GM23338 (cell line): ENCODE results near the gene SIAH1. TPM values are rescaled to one million over a fixed set of nuclear protein-coding genes. Genes with fewer than 3 reads are reported as not detected.

Experiments
- ATAC-seq: fragments of 200-7000 bp; cut with Tn5 transposase; 3 replicates; pipeline ENCODE4 v1.9.1; 2020
- DNase-seq: peaks from one replicate; pipeline ENCODE4 v3.0.0-alpha.2; 2015; ENCODE audit warnings: low spot score
- H2AFZ ChIP-seq: fragments of 200-600 bp; sonication (generic); 2 replicates; pipeline ENCODE4 v1.8.0; 2016; ENCODE audit warnings: antibody characterized with exemption, mild to moderate bottlenecking, moderate library complexity
- H3F3A ChIP-seq: fragments of 200-600 bp; sonication (generic); replicated peaks from 2 replicates; pipeline ENCODE4 v1.8.0; 2017; ENCODE audit warnings: antibody characterized with exemption, mixed run types, low read depth
- H3K27ac ChIP-seq: fragments of 200-600 bp; sonication (generic); 2 replicates; pipeline ENCODE4 v1.6.1; 2016; ENCODE audit warnings: low read depth
- H3K27me3 ChIP-seq: fragments of 200-600 bp; sonication (generic); 2 replicates; pipeline ENCODE4 v1.8.0; 2016; ENCODE audit warnings: mild to moderate bottlenecking, mixed run types, moderate library complexity; ENCODE audit not compliant: insufficient read depth
- H3K36me3 ChIP-seq: fragments of 200-600 bp; sonication (generic); 2 replicates; pipeline ENCODE4 v1.8.0; 2016; ENCODE audit warnings: mild to moderate bottlenecking; ENCODE audit not compliant: insufficient read depth
- H3K4me1 ChIP-seq: fragments of 200-600 bp; sonication (generic); 2 replicates; pipeline ENCODE4 v1.8.0; 2016; ENCODE audit warnings: mild to moderate bottlenecking, moderate library complexity; ENCODE audit not compliant: insufficient read depth
- H3K4me2 ChIP-seq: fragments of 200-600 bp; sonication (generic); 2 replicates; pipeline ENCODE4 v1.7.1; 2017; ENCODE audit warnings: mixed run types
- H3K4me3 ChIP-seq: fragments of 200-600 bp; sonication (generic); 2 replicates; pipeline ENCODE4 v1.6.1; 2016; ENCODE audit warnings: mixed run types
- H3K79me2 ChIP-seq: fragments of 200-600 bp; sonication (generic); replicated peaks from 2 replicates; pipeline ENCODE4 v1.8.0; 2017; ENCODE audit warnings: mild to moderate bottlenecking; ENCODE audit not compliant: insufficient read depth
- H3K9me2 ChIP-seq: fragments of 200-600 bp; sonication (generic); 2 replicates; pipeline ENCODE4 v1.8.0; 2017; ENCODE audit not compliant: insufficient read depth
- H4K20me1 ChIP-seq: fragments of 200-600 bp; sonication (generic); replicated peaks from 2 replicates; pipeline ENCODE4 v1.8.0; 2017; ENCODE audit warnings: mild to moderate bottlenecking; ENCODE audit not compliant: insufficient read depth
- H3K27ac Mint-ChIP-seq: 2 replicates; pipeline ENCODE4 v1.8.0; 2020; ENCODE audit warnings: inconsistent platforms, mild to moderate bottlenecking, moderate library complexity, mixed read lengths
- H3K27me3 Mint-ChIP-seq: 3 replicates; pipeline ENCODE4 v1.8.0; 2022; ENCODE audit warnings: low read depth, mild to moderate bottlenecking, moderate library complexity, mixed read lengths, inconsistent platforms; ENCODE audit not compliant: insufficient read depth, poor library complexity
- H3K36me3 Mint-ChIP-seq: 3 replicates; pipeline ENCODE4 v1.8.0; 2021; ENCODE audit warnings: low read depth, mild to moderate bottlenecking, inconsistent platforms, moderate library complexity, mixed read lengths
- H3K4me1 Mint-ChIP-seq: 3 replicates; pipeline ENCODE4 v1.8.0; 2020; ENCODE audit warnings: mild to moderate bottlenecking, inconsistent platforms, mixed read lengths
- H3K4me3 Mint-ChIP-seq: 3 replicates; pipeline ENCODE4 v1.8.0; 2021; ENCODE audit warnings: moderate library complexity, mild to moderate bottlenecking, inconsistent platforms, mixed read lengths
- H3K9me3 Mint-ChIP-seq: 3 replicates; pipeline ENCODE4 v1.8.0; 2020; ENCODE audit warnings: moderate library complexity, mild to moderate bottlenecking, inconsistent platforms, mixed read lengths
- EZH2 ChIP-seq: fragments of 200-600 bp; sonication (generic); IDR thresholded peaks from one replicate; pipeline ENCODE4 v1.8.0; 2017; ENCODE audit warnings: antibody characterized with exemption, mild to moderate bottlenecking, low read depth; ENCODE audit not compliant: unreplicated experiment
- EZH2phosphoT487 ChIP-seq: fragments of 200-600 bp; sonication (generic); IDR thresholded peaks from one replicate; pipeline ENCODE4 v1.8.1; 2018; ENCODE audit warnings: antibody characterized with exemption; ENCODE audit not compliant: unreplicated experiment
- JUNB ChIP-seq: IDR thresholded peaks from one replicate; pipeline ENCODE4 v1.6.1; 2016; ENCODE audit warnings: antibody characterized with exemption; ENCODE audit not compliant: unreplicated experiment
- STAT1 ChIP-seq: IDR thresholded peaks from one replicate; pipeline ENCODE4 v1.6.1; 2016; ENCODE audit warnings: antibody characterized with exemption; ENCODE audit not compliant: unreplicated experiment
- polyA plus RNA-seq: library from polyadenylated mRNA; unstranded; fragments of >200 nt; fragmentation: Nextera tagmentation; extraction: Ambion mirVana; gene quantifications from 2 replicates; pipeline ENCODE4 v1.2.1, GENCODE V29; 2016
- total RNA-seq: library from RNA; depleted of rRNA; stranded (reverse); fragments of >200 nt; shearing (Covaris generic); gene quantifications from 2 replicates; pipeline ENCODE4 v1.2.3, GENCODE V29; 2014
- TF ChIP-seq, protein P1 (sequence below): fragments of 250-450 bp; sonication (Bioruptor Pico); IDR thresholded peaks from 2 replicates; pipeline ENCODE4 v1.5.0; 2020; ENCODE audit warnings: mild to moderate bottlenecking, moderate library complexity
- TF ChIP-seq, protein P2 (sequence below), 2 experiments: fragments of 200-600 bp in 1 of 2; sonication (generic) in 1 of 2; conservative IDR thresholded peaks; 2 replicates each; pipeline versions ENCODE4 v1.5.1 to v1.6.1; 2016 to 2017; ENCODE audit warnings: antibody characterized with exemption in 2 of 2, low read depth in 2 of 2, mild to moderate bottlenecking in 2 of 2, moderate library complexity in 1 of 2

The SIAH1 gene
- total and polyA plus RNA-seq, 2 experiments from 2014 or later, result 42.0 to 52.7 TPM

- Histone ChIP-seq H3K36me3 (no peaks in the 10 kb centered on the region; the same call in 1 of the 2 replicates), H4K20me1 (peaks cover 10% of the 10 kb centered on the region; the same call in 1 of the 2 replicates), H2AFZ (no peak overlapping the region), H3K4me1 (no peaks in the 10 kb centered on the region), H3K9me2 (no peaks in the 10 kb centered on the region), H3K4me3 (no peak overlapping the region), H3K4me2 (no peak overlapping the region), H3K79me2 (peaks cover 14% of the 10 kb centered on the region), H3K27ac (no peak overlapping the region), H3F3A (no peaks in the 10 kb centered on the region), H3K27me3 (no peaks in the 10 kb centered on the region)
- H3K36me3 Mint-ChIP-seq, result peaks cover 39% of the 10 kb centered on the region; the same call in 2 of the 3 replicates
- DNase-seq, result no peak
- H3K27ac Mint-ChIP-seq, result no peak overlapping the region
- TF ChIP-seq EZH2, result no peak
- TF ChIP-seq, protein P1, sequence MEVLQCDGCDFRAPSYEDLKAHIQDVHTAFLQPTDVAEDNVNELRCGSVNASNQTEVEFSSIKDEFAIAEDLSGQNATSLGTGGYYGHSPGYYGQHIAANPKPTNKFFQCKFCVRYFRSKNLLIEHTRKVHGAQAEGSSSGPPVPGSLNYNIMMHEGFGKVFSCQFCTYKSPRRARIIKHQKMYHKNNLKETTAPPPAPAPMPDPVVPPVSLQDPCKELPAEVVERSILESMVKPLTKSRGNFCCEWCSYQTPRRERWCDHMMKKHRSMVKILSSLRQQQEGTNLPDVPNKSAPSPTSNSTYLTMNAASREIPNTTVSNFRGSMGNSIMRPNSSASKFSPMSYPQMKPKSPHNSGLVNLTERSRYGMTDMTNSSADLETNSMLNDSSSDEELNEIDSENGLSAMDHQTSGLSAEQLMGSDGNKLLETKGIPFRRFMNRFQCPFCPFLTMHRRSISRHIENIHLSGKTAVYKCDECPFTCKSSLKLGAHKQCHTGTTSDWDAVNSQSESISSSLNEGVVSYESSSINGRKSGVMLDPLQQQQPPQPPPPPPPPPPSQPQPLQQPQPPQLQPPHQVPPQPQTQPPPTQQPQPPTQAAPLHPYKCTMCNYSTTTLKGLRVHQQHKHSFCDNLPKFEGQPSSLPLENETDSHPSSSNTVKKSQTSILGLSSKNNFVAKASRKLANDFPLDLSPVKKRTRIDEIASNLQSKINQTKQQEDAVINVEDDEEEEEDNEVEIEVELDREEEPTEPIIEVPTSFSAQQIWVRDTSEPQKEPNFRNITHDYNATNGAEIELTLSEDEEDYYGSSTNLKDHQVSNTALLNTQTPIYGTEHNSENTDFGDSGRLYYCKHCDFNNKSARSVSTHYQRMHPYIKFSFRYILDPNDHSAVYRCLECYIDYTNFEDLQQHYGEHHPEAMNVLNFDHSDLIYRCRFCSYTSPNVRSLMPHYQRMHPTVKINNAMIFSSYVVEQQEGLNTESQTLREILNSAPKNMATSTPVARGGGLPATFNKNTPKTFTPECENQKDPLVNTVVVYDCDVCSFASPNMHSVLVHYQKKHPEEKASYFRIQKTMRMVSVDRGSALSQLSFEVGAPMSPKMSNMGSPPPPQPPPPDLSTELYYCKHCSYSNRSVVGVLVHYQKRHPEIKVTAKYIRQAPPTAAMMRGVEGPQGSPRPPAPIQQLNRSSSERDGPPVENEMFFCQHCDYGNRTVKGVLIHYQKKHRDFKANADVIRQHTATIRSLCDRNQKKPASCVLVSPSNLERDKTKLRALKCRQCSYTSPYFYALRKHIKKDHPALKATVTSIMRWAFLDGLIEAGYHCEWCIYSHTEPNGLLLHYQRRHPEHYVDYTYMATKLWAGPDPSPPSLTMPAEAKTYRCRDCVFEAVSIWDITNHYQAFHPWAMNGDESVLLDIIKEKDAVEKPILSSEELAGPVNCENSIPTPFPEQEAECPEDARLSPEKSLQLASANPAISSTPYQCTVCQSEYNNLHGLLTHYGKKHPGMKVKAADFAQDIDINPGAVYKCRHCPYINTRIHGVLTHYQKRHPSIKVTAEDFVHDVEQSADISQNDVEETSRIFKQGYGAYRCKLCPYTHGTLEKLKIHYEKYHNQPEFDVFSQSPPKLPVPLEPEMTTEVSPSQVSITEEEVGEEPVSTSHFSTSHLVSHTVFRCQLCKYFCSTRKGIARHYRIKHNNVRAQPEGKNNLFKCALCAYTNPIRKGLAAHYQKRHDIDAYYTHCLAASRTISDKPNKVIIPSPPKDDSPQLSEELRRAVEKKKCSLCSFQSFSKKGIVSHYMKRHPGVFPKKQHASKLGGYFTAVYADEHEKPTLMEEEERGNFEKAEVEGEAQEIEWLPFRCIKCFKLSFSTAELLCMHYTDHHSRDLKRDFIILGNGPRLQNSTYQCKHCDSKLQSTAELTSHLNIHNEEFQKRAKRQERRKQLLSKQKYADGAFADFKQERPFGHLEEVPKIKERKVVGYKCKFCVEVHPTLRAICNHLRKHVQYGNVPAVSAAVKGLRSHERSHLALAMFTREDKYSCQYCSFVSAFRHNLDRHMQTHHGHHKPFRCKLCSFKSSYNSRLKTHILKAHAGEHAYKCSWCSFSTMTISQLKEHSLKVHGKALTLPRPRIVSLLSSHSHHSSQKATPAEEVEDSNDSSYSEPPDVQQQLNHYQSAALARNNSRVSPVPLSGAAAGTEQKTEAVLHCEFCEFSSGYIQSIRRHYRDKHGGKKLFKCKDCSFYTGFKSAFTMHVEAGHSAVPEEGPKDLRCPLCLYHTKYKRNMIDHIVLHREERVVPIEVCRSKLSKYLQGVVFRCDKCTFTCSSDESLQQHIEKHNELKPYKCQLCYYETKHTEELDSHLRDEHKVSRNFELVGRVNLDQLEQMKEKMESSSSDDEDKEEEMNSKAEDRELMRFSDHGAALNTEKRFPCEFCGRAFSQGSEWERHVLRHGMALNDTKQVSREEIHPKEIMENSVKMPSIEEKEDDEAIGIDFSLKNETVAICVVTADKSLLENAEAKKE (CRISPR knock-in tag), result no peak
- TF ChIP-seq EZH2phosphoT487, result no peak
- TF ChIP-seq JUNB, result no peak
- TF ChIP-seq, protein P2, sequence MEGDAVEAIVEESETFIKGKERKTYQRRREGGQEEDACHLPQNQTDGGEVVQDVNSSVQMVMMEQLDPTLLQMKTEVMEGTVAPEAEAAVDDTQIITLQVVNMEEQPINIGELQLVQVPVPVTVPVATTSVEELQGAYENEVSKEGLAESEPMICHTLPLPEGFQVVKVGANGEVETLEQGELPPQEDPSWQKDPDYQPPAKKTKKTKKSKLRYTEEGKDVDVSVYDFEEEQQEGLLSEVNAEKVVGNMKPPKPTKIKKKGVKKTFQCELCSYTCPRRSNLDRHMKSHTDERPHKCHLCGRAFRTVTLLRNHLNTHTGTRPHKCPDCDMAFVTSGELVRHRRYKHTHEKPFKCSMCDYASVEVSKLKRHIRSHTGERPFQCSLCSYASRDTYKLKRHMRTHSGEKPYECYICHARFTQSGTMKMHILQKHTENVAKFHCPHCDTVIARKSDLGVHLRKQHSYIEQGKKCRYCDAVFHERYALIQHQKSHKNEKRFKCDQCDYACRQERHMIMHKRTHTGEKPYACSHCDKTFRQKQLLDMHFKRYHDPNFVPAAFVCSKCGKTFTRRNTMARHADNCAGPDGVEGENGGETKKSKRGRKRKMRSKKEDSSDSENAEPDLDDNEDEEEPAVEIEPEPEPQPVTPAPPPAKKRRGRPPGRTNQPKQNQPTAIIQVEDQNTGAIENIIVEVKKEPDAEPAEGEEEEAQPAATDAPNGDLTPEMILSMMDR (conservative IDR thresholded peaks at IDR 0.05; ENCODE audit: low read depth in 2 of 2), result no peak
- no peak for TF ChIP-seq STAT1
- H3K4me3 Mint-ChIP-seq, result no peak overlapping the region
- H3K27me3 Mint-ChIP-seq, result peaks cover 6% of the 10 kb centered on the region
- no peaks in the 10 kb centered on the region for H3K9me3 Mint-ChIP-seq
- ATAC-seq, result no peak
- peaks cover 5% of the 10 kb centered on the region; the same call in 1 of the 3 replicates for H3K4me1 Mint-ChIP-seq
These were observed 34.5 kb downstream of the SIAH1 start for GRCh38 chr16:48350736-48351135.
